HCEC 1CT (cell line): ENCODE results near the gene RPRD1A.

Source experiments
- DNase-seq: peaks from one replicate; pipeline ENCODE4 v3.0.0-alpha.2; 2017

RPRD1A gene

GRCh38 chr18:35964319-35964718, 103.0 kb downstream of the RPRD1A start:
- no peak for DNase-seq

GRCh38 chr18:35962320-35962719, 105.0 kb downstream of the RPRD1A start:
- DNase-seq: no peak

GRCh38 chr18:35956226-35956625, 111.1 kb downstream of the RPRD1A start:
- no peak for DNase-seq

- DNase-seq: no peak
Measured at GRCh38 chr18:35953688-35954087, 113.7 kb downstream of the RPRD1A start.

- DNase-seq: no peak
Measured at GRCh38 chr18:35950628-35950982, 116.8 kb downstream of the RPRD1A start.

GRCh38 chr18:35949903-35950627, 117.3 kb downstream of the RPRD1A start:
- peak; percentile 56 for DNase-seq

GRCh38 chr18:35949090-35949489, 118.3 kb downstream of the RPRD1A start:
- DNase-seq: no peak

GRCh38 chr18:35948080-35948479, 119.3 kb downstream of the RPRD1A start:
- no peak for DNase-seq

GRCh38 chr18:35942661-35943060, 124.7 kb downstream of the RPRD1A start:
- no peak for DNase-seq

GRCh38 chr18:35942133-35942532, 125.2 kb downstream of the RPRD1A start:
- no peak for DNase-seq

GRCh38 chr18:35941299-35941698, 126.1 kb downstream of the RPRD1A start:
- DNase-seq: no peak
